Osteocyte (in vitro differentiated cells): Measurements from ENCODE around the gene SLC26A2. TPM values are rescaled to one million over a fixed set of nuclear protein-coding genes. Genes with fewer than 3 reads are reported as not detected.

Experiments used
- DNase-seq: peaks from one replicate; pipeline ENCODE4 v3.0.0; 2021; ENCODE audit warnings: mixed read lengths; ENCODE audit not compliant: unreplicated experiment; ENCODE audit errors: extremely low spot score
- H3K27ac Mint-ChIP-seq: one replicate; pipeline ENCODE4 v1.8.0; 2021; ENCODE audit warnings: mild to moderate bottlenecking, mixed read lengths; ENCODE audit not compliant: unreplicated experiment
- H3K27me3 Mint-ChIP-seq: one replicate; pipeline ENCODE4 v1.8.0; 2021; ENCODE audit warnings: mixed read lengths; ENCODE audit not compliant: unreplicated experiment
- H3K36me3 Mint-ChIP-seq: one replicate; pipeline ENCODE4 v1.8.0; 2021; ENCODE audit warnings: mixed read lengths; ENCODE audit not compliant: unreplicated experiment
- H3K4me1 Mint-ChIP-seq: one replicate; pipeline ENCODE4 v1.8.0; 2021; ENCODE audit warnings: mixed read lengths; ENCODE audit not compliant: unreplicated experiment
- H3K4me3 Mint-ChIP-seq: one replicate; pipeline ENCODE4 v1.8.0; 2021; ENCODE audit warnings: mild to moderate bottlenecking, moderate library complexity, mixed read lengths; ENCODE audit not compliant: unreplicated experiment
- H3K9me3 Mint-ChIP-seq: one replicate; pipeline ENCODE4 v1.8.0; 2021; ENCODE audit warnings: mixed read lengths; ENCODE audit not compliant: unreplicated experiment
- CTCF ChIP-seq: fragments of 200-600 bp; sonication (generic); IDR thresholded peaks from 2 replicates; pipeline ENCODE4 v1.5.0; 2021; ENCODE audit warnings: antibody characterized with exemption, mild to moderate bottlenecking, moderate library complexity
- total RNA-seq: library from RNA; stranded (reverse); gene quantifications from 2 replicates; pipeline ENCODE4 v1.2.1, GENCODE V29; 2021

SLC26A2 gene
- total RNA-seq, 1 donor from 2014 or later, result 39.7 TPM

DNA sequence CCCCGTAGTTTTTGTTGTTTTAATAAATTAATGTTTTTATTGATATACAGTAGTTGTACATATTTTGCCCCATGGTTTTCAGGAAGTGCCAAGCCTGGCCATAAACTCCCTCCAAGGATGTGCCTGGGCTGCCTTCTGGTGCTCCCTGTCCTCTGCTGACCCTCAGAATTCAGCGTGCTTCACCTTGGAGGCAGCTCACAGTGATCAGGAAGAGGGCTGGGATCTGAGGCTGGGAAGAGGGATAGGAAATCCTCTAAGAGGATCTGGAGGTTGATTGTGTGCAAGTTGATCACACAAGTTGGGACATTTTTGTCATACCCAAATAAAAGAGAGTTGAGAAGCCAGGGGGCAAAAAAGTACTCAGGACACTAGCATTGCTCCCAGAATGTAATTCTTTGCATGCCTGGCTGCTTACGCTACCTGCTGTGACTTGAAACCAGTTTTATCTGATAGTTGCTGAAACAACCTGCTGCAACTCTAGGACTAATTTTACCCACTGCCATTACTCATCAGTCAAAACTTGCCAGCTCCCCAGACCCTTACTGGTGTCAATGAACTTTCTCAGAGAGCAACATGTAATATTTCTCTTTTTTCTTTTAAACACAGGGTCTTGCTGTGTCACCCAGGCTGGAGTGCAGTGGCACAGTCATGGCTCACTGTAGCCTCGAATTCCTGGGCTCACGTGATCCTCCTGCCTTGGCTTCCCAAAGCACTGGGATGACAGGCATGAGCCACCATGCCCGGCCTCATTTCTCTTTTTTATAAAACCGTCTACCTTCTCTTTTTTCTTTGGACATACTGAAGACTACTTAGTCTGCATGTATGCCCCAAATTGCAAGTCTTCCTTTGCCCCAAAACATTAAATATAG, 44.9 kb upstream of the SLC26A2 start:
- TF ChIP-seq CTCF, result no peak
- peaks cover 51% of the 10 kb centered on the region for H3K4me1 Mint-ChIP-seq
- H3K4me3 Mint-ChIP-seq, result no peak overlapping the region
- DNase-seq, result no peak
- H3K36me3 Mint-ChIP-seq, result no peaks in the 10 kb centered on the region
- H3K27ac Mint-ChIP-seq, result peak overlapping the region; percentile 95
- no peaks in the 10 kb centered on the region for H3K9me3 Mint-ChIP-seq
- no peaks in the 10 kb centered on the region for H3K27me3 Mint-ChIP-seq

- no peak for TF ChIP-seq CTCF
- no peak for DNase-seq
- no peaks in the 10 kb centered on the region for H3K9me3 Mint-ChIP-seq
- no peaks in the 10 kb centered on the region for H3K36me3 Mint-ChIP-seq
- peak overlapping the region; percentile 95 for H3K27ac Mint-ChIP-seq
- H3K4me1 Mint-ChIP-seq, result peaks cover 57% of the 10 kb centered on the region
- peak overlapping the region; percentile 41 for H3K4me3 Mint-ChIP-seq
- no peaks in the 10 kb centered on the region for H3K27me3 Mint-ChIP-seq
Observed at GRCh38 chr5:149916334-149917072, 44.1 kb upstream of the SLC26A2 start.

DNA sequence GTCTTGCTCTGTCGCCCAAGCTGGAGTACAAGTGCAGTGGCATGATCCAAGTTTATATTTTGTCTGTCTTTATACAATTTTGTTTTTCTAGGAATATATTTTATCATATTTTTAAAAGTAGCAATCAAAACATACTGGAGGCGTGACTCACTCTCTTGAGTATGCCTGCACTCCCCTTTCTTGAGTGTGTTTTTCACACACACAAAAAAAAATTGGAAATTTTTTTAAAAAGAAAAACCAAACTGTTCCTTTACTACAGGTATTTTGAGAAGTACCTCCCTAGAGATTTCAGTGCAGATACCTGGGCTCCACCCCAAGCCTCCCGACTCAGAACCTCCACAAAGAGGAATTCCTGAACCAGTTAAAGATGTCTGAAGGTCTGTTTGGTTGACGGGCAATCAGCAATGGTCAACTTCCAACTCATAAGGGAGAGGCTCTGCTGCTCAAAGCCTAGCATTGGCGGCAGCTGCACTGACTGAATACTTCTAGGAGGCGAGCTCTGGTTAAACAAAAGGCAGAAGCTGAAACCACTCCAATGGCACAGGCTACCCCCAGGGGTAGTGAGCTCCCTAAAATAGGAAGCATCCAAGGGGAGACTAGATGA, 43.4 kb upstream of the SLC26A2 start:
- H3K4me1 Mint-ChIP-seq, result peaks cover 59% of the 10 kb centered on the region
- no peak for TF ChIP-seq CTCF
- H3K27ac Mint-ChIP-seq, result peak overlapping the region; percentile 95
- no peak for DNase-seq
- peak overlapping the region; percentile 47 for H3K4me3 Mint-ChIP-seq
- no peaks in the 10 kb centered on the region for H3K36me3 Mint-ChIP-seq
- no peaks in the 10 kb centered on the region for H3K9me3 Mint-ChIP-seq
- H3K27me3 Mint-ChIP-seq, result no peaks in the 10 kb centered on the region

- H3K4me1 Mint-ChIP-seq, result peaks cover 49% of the 10 kb centered on the region
- H3K9me3 Mint-ChIP-seq, result no peaks in the 10 kb centered on the region
Observed at GRCh38 chr5:149921597-149921996, 39.0 kb upstream of the SLC26A2 start.

More at GRCh38 chr5:149921597-149921996, 39.0 kb upstream of the SLC26A2 start:
- TF ChIP-seq CTCF, result no peak
- Mint-ChIP-seq H3K36me3 (no peaks in the 10 kb centered on the region), H3K4me3 (no peak overlapping the region), H3K27me3 (no peaks in the 10 kb centered on the region), H3K27ac (no peak overlapping the region)
- DNase-seq, result no peak
